GM18867 (cell line): ENCODE data around the gene NKX1-1.
"Not testable (repeated sequence)": the region's sequence is repeated elsewhere in the genome, so short reads cannot be mapped to it uniquely, and the experiment has no call there.

Experiments used
- ATAC-seq: cut with Tn5 transposase; IDR thresholded peaks from one replicate; pipeline ENCODE4 v1.9.1; 2021; ENCODE audit warnings: mild to moderate bottlenecking, moderate library complexity; ENCODE audit not compliant: unreplicated experiment

Gene NKX1-1

GRCh38 chr4:1406394-1406980 lies at the start of gene NKX1-1:
NKX1-1 (minus strand) TSS chr4:1406442; CDS start chr4:1406442, 0 bp downstream.
- ATAC-seq, result no peak

- no peak for ATAC-seq
Measured at GRCh38 chr4:1453731-1454130, 47.5 kb upstream of the NKX1-1 start.

DNA sequence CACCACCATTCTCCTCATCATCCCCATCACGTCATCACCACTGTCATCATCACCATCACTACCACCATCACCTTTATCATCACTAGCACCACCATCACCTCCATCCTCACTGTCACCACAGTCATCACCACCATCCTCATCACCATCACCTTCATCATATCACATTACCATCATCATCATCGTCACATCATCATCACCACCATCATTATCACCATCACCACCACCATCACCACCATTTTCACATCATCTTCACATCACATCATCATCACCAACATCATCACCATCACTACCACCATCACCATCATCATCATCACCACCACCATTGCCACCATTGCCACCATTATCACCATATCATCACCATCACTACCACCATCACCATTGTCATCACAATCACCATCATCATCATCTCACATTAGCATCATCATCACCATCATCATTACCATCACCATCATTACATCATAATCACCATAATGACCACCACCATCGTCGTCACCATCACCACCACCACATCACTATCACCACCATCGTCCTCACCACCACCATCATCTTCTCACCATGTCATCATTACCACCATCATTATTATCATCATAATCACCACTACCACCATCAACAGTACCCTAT lies 46.3 kb upstream of the NKX1-1 start:
- ATAC-seq, result no peak

DNA sequence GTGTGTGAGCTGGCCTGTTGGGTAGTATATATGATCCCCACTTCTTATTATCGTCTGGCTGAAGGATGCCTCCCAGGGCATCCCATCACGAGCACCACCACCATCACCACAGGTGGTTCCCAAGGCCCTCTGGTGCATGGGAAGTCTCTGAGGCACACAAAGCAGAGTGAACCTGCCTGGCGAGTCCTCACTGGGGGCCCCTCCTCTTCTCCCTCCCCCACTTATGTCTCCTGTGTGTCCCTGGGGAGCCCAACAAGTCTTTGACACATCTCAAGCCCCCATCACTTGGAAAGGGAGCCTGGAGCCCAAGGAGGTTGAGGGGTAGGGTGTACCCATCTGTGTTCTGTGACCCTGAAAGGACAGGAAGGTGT lies 45.5 kb upstream of the NKX1-1 start:
- no peak for ATAC-seq

GRCh38 chr4:1451106-1451751 lies 45.0 kb upstream of the NKX1-1 start:
- no peak for ATAC-seq

DNA sequence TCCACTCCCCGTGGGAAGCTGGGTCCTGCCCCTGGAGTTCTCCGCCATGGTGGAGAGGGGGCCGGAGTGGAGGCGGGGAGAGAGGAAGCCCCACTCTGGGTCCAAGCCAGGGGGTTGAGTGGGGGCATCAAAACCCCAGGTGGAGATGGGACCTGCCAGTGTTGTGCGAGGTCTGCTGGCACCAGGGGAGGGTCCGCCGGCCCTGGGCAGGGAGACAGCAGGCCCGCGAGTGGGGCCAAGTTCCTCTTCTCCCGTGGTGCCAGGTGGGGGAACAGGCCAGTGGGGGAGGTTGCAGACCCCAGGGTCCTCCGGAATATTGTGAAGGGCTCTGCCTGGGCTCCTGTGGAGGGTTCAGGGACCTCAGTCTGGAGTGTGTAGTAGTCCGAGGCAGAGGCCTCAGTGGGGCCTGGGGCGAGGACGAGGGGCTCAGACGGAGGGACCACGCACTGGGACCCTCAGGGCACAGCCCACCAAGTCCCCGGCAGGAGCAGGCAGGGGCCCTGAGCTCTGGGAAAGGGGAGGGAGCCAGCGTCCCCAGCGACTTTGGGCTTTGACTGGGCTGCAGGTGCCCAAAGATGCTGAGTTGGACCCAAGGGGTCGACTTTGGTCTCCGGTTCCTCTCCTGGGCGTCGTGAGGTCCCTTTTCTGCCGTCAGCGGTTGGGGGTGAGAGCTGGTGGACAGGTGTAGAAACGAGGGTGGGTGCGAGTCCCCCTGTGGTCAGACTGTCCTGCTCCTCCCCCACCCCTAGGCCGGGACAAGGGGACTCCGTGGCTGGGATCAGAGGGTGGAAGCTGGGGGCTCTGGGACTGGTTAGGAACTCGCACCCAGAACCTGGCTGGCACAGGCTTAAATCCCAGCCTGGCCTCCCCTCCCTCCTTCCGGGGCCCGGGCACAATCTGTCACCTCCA lies 43.8 kb upstream of the NKX1-1 start:
- no peak for ATAC-seq

GRCh38 chr4:1449475-1449832 lies 43.2 kb upstream of the NKX1-1 start:
- ATAC-seq, result no peak

- no peak for ATAC-seq
Measured at GRCh38 chr4:1448589-1449420, 42.6 kb upstream of the NKX1-1 start.

DNA sequence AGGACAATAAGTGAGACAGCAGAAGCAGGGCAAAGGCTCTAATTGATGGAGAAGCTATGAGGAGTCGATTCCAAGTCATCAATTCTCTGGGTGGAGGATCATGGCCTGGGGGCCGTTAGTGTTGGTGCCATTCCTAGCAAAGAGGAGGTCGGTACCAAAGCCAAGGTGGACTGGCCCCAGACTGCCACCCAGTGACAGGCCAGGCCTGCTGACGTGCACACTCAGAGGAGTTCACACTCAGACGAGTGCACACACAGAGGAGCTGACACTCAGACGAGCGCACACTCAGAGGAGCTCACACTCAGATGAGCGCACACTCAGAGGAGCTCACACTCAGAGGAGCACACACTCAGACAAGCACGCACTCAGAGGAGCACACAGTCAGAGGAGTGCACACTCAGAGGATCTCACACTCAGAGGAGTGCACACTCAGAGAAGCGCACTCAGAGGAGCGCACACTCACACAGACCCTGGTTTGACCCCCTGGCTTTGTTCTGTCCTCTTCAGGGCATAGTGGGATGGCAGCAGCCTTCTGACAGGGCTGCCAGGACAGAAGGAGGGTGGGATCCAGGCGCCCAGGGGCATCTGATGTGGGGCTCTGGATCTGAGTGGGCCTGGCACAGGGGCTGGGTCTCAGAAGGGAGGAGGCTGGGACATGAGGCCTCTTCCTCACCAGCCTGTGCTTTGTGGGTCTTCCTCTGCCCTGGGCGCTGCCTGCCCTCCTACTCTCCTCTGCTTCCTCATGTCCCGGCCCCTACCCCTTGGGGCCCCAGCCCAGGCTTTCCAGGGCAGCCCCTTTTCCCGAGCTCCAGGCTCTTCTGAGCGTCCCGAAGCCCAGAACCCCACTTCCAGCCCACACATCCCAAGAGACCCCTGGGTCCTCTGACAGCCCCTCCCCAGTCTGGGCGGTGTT lies 41.7 kb upstream of the NKX1-1 start:
- ATAC-seq, result no peak

GRCh38 chr4:1446502-1447386 lies 40.5 kb upstream of the NKX1-1 start:
- ATAC-seq, result no peak

- no peak for ATAC-seq
Measured at GRCh38 chr4:1445716-1446445, 39.6 kb upstream of the NKX1-1 start.

- not testable (repeated sequence) for ATAC-seq
Measured at GRCh38 chr4:1443688-1444172, 37.5 kb upstream of the NKX1-1 start.

DNA sequence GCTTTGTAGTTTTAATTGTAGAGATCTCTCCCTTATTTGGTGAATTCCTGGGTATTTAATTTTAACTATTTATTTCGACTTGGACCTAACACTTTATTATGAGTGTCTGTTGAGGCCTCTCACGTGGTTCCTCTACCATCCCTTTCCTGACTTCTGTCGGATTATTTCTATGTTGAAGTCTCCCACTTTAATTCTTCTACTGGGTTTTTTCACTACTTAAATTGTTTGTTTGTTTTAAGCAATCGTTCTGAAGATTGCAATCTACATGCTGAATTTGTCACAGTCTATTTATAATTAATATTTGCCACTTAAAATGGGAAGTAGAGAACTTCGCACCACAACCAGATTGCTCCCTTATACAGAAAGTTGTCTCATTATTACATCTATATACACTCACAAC lies 20.8 kb upstream of the NKX1-1 start:
- ATAC-seq, result no peak

GRCh38 chr4:1421657-1422056 lies 15.4 kb upstream of the NKX1-1 start:
- ATAC-seq, result no peak

DNA sequence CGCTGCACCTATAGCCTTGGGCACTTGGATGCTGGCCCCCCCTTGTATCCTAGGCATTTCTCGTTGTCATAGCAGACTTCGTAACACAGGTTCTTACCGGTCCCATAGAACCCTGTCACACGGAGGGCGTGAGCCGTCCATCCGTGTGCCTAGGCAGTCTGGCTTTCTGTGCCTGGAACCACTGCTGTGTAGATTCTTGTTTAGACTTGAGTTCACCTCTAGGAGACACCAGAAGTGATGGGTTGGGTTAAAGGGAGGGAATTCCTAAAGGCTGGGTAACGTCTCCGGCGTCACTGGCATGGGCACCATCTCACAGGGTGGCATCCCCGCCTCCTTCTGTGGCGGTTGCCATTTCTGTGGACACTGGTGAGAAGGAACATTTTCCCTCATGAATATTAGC lies 13.5 kb upstream of the NKX1-1 start:
- no peak for ATAC-seq

DNA sequence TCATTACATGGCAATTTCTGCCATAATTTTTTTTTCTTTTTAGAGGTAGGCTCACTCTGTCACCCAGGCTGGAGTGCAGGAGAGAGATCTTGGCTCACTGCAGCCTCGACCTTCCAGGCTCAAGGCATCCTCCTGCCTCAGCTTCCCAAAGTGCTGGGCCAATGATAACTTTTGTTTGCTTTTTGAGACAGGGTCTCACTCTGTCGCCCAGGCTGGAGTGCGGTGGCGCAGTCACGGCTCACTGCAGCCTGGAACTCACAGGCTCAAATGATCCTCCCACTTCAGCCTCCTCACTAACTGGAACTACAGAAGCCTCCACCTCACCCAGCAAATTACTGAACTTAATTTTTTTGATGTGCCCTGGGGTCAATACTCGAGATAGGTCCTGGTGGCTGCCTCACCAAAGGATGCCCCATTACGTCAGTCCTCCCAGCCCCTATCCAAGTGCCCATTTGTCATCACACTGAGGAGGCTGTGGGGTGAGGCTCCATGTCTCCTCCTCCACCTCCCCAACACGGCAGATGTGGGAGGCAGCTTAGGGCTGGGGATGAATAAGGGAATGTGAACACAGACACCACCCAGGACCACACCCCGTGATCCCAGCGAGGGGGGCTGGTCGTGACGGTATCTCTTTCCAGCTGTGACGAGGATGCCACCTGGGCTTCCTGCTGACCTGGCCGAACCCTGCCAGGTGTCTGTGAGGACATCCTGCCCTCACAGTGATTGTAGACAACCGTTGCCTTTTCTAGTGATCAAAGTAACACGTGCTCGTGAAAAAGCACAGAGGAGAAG lies 12.4 kb upstream of the NKX1-1 start:
- ATAC-seq, result no peak
